Tibial nerve (tissue), 3 donors: Measurements from ENCODE around the gene AMER2.

Experiments
- EP300 ChIP-seq, 2 donors: sonication (generic); formaldehyde crosslinking; IDR thresholded peaks; one replicate each; pipeline ENCODE4 v1.6.1; 2017; ENCODE audit warnings: antibody characterized with exemption in 2 of 2, mild to moderate bottlenecking in 1 of 2
- POLR2A ChIP-seq, 2 donors: fragments of 450-650 bp; IDR thresholded peaks; one replicate each; pipeline ENCODE4 v1.6.1; 2017; ENCODE audit warnings: antibody characterized with exemption in 2 of 2, mild to moderate bottlenecking in 2 of 2, moderate library complexity in 2 of 2

GRCh38 chr13:25171517-25172302 lies at the start of gene AMER2:
- TF ChIP-seq EP300 (IDR thresholded peaks at IDR 0.05) (no peak), POLR2A (IDR thresholded peaks at IDR 0.05) (no peak)
